HG02678 (cell line): ENCODE results near the gene HDAC4.

Experiments
- ATAC-seq: cut with Tn5 transposase; IDR thresholded peaks from one replicate; pipeline ENCODE4 v1.9.1; 2021; ENCODE audit warnings: mild to moderate bottlenecking, moderate library complexity; ENCODE audit not compliant: unreplicated experiment

HDAC4 gene

GRCh38 chr2:239385096-239386000 is 15.5 kb downstream of the HDAC4 start:
- ATAC-seq, result no peak

- ATAC-seq, result no peak
Observed at GRCh38 chr2:239383759-239384156, 17.1 kb downstream of the HDAC4 start.

GRCh38 chr2:239383036-239383758 is 17.6 kb downstream of the HDAC4 start:
- ATAC-seq, result no peak

GRCh38 chr2:239382384-239382880 is 18.4 kb downstream of the HDAC4 start:
- no peak for ATAC-seq

GRCh38 chr2:239381709-239382134 is 19.1 kb downstream of the HDAC4 start:
- ATAC-seq, result peak; percentile 67

GRCh38 chr2:239380831-239381708 is 19.8 kb downstream of the HDAC4 start:
- peak; percentile 47 for ATAC-seq

- no peak for ATAC-seq
Observed at GRCh38 chr2:239379641-239380170, 21.1 kb downstream of the HDAC4 start.

GRCh38 chr2:239378918-239379640 is 21.7 kb downstream of the HDAC4 start:
- no peak for ATAC-seq

GRCh38 chr2:239378021-239378917 is 22.6 kb downstream of the HDAC4 start:
- ATAC-seq, result no peak

GRCh38 chr2:239377591-239377990 is 23.2 kb downstream of the HDAC4 start:
- no peak for ATAC-seq

GRCh38 chr2:239376942-239377531 is 23.8 kb downstream of the HDAC4 start:
- no peak for ATAC-seq

GRCh38 chr2:239376351-239376750 is 24.5 kb downstream of the HDAC4 start:
- ATAC-seq, result no peak

GRCh38 chr2:239375278-239376061 is 25.4 kb downstream of the HDAC4 start:
- no peak for ATAC-seq

- no peak for ATAC-seq
Observed at GRCh38 chr2:239374896-239375277, 25.9 kb downstream of the HDAC4 start.

- ATAC-seq, result no peak
Observed at GRCh38 chr2:239372835-239373234, 28.0 kb downstream of the HDAC4 start.

- ATAC-seq, result no peak
Observed at GRCh38 chr2:239371726-239372686, 28.8 kb downstream of the HDAC4 start.
